WI38 (cell line): ENCODE data around the gene KCNAB1.

Experiments
- H3K4me3 ChIP-seq: 2 replicates; pipeline ENCODE4 v1.5.1; 2011; ENCODE audit warnings: low read depth, mild to moderate bottlenecking, control low read depth, low read length
- TF ChIP-seq, protein P1 (sequence below): IDR thresholded peaks from 2 replicates; pipeline ENCODE4 v1.5.1; 2012; ENCODE audit warnings: low read depth, mild to moderate bottlenecking, control low read depth, low read length

The KCNAB1 gene

DNA sequence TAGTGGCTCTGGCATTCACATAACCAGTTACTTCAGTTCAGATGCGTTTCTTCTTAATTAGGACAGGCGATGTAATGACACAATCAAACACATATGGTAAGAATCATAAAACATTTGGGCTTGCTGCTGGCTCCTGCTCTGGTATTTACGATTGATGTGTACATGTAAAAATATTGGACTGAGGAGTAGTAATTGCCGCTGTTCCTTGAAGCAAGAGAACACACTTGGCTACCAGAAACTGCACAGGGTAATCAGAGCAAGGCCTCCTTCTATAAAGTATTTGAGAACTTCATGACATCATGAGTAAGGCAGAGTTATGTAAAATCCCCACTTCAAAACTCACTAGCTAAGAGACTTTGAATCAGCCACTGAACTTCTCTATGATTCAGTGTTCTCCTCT, 276.5 kb downstream of the KCNAB1 start:
- TF ChIP-seq, protein P1, sequence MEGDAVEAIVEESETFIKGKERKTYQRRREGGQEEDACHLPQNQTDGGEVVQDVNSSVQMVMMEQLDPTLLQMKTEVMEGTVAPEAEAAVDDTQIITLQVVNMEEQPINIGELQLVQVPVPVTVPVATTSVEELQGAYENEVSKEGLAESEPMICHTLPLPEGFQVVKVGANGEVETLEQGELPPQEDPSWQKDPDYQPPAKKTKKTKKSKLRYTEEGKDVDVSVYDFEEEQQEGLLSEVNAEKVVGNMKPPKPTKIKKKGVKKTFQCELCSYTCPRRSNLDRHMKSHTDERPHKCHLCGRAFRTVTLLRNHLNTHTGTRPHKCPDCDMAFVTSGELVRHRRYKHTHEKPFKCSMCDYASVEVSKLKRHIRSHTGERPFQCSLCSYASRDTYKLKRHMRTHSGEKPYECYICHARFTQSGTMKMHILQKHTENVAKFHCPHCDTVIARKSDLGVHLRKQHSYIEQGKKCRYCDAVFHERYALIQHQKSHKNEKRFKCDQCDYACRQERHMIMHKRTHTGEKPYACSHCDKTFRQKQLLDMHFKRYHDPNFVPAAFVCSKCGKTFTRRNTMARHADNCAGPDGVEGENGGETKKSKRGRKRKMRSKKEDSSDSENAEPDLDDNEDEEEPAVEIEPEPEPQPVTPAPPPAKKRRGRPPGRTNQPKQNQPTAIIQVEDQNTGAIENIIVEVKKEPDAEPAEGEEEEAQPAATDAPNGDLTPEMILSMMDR = no peak

DNA sequence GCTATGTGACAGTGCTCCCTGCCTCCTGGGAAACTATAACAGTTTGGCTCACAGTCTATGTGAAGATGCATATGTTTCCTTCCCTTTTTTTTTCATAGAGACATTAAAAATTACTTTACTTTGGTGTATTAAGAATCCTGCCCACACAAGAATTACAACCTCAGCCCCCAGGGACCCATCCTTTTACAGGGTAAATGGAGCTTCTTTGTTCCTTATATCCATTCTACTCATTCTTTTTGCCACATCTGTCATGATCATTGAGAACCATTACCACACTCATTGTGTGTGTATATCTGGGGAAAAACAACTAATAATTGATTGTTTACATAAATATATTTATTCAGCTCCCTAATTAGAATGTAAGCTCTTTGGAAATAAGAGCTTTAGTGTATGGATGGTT, 277.2 kb downstream of the KCNAB1 start:
- no peak overlapping the region for H3K4me3 ChIP-seq
- TF ChIP-seq, protein P1 = no peak

More for the DNA sequence above, 276.5 kb downstream of the KCNAB1 start:
- no peak overlapping the region for H3K4me3 ChIP-seq

DNA sequence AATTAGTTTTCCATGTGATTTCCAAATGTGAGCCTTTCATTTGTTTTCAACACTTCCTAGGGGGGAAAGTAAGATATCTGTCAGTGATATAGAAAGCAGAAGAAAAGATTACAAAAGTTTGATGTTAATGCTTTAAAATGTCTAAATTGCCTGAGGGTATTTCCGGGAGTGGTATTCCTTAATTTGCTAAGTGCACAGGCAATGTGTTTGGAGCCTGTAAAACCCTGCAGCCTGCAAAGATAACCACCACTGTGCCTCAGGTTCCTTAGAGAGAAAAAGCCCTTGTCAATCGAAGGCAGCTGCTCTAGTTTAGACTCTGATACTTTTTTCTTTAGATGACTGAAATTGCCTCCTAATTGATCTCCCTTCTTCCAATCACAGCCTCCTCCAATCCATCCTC, 279.7 kb downstream of the KCNAB1 start:
- H3K4me3 ChIP-seq = no peak overlapping the region
- TF ChIP-seq, protein P1 = no peak

DNA sequence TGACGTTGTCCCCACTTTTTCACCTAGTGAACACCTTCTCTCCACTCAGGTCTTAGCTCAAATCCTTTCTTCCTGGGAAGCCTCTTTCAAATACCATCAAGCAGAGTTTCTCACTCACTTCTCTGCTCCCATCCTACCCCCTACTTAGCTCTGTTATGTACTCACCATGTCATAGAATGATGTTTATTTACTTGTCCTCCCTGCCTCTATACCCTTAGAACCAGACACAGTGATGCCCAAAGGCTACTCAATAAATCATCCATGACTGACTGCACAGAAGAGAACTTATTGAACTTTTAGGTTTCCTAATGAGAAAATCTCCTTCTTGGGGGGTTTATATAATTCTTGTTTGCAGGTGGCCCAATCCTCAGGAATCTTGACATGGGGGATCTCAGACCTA, 280.4 kb downstream of the KCNAB1 start:
- TF ChIP-seq, protein P1 = no peak

DNA sequence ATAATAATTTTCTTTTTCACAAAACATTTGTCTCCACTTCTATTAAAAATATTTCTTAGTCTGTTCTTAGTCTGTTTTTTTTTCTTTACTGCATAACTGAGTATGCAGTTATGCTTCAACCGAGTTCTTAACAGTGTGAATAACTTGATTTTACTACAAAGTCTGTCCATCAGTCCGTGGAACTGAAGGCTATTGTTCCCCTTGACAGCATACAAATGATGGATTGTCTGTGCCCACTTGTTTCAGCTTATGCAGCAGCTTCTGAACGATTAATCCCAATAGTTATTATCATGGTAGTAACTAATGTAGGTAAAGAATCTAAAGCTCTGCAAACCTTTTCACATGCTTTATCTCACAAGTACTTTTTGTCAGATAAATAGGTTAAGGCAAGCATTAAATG, 283.8 kb downstream of the KCNAB1 start:
- TF ChIP-seq, protein P1 = no peak
- no peak overlapping the region for H3K4me3 ChIP-seq

More for the DNA sequence above, 280.4 kb downstream of the KCNAB1 start:
- no peak overlapping the region for H3K4me3 ChIP-seq

DNA sequence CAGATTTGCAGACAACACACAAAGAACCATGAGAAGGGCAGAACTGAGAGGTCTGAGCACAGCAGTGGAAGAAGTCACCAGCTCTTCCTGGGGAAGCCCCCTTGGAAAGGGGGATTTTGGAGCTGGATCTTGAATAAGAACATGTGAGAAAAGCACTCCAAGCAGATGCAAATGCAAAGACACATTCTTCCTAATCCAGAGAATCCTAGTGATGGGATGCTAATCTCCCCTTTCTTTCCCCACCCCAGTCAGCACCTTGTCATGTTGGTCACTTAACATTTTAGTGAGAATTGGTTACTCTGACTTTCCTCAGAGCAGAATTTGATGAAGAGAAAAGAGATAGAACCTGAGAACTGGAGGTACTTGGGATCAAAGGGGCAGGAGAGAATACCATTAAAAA, 286.0 kb downstream of the KCNAB1 start:
- TF ChIP-seq, protein P1 = no peak
- H3K4me3 ChIP-seq = no peak overlapping the region

DNA sequence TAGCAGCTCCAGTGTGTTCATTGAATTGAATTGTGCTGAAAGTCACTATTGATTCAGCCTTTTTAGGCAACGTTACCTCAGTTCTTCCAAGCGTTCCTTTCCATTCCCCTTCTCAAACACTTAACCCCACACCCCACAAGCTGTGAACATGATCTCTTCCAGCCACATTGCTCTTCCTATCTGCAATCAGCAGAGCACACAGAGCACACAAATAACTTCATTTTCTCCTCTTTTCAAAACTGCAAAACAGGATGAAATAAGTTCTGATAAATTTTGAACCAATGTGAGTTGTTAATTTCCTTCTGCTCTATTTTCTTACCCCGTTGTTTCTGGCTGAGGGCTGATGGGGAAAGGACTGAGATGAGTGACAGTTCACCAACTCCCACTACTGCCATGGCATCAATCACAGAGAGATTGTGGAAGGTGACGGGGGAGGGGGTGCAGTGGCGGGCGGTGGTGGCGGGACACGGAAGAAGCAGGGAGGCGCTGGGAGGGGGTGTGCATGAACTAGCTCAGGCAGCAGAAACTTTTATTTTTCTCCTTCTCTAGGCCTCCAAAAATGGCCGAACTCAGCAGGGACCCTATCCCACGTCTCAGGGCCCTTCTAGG, 287.3 kb downstream of the KCNAB1 start:
- TF ChIP-seq, protein P1 = no peak
- no peak overlapping the region for H3K4me3 ChIP-seq
